GM18526 (cell line): ENCODE data around the gene GIMAP7.

Experiments used
- POLR2A ChIP-seq: IDR thresholded peaks from 3 replicates; pipeline ENCODE4 v1.6.1; 2011; ENCODE audit not compliant: insufficient read length; ENCODE audit errors: extremely low read depth

Gene GIMAP7

GRCh38 chr7:150514748-150515222, at the start of gene GIMAP7:
TSS of gene GIMAP7 (plus strand) at chr7:150514872. CDS start at chr7:150519975, 5,103 bp downstream.
- no peak for TF ChIP-seq POLR2A

GRCh38 chr7:150464962-150465361, 49.7 kb upstream of the GIMAP7 start:
- no peak for TF ChIP-seq POLR2A

- TF ChIP-seq POLR2A, result no peak
These were observed 49.3 kb upstream of the GIMAP7 start for GRCh38 chr7:150465414-150465813.

DNA sequence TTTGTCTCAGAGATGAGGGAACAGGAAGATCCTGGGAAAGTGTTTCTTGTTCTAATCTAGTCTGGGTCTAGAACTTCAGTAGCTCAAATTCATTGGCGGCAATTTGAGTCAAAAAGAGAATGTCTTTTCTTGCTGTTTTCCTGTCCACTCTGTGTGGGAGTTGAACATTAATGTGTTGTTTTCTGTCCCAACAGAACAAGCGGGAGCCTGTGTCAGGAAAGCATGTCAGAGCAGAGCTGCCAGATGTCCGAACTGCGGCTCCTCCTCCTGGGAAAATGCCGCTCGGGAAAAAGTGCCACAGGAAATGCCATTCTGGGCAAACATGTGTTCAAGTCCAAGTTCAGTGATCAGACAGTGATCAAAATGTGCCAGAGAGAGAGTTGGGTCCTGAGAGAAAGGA, 48.2 kb upstream of the GIMAP7 start:
- no peak for TF ChIP-seq POLR2A

DNA sequence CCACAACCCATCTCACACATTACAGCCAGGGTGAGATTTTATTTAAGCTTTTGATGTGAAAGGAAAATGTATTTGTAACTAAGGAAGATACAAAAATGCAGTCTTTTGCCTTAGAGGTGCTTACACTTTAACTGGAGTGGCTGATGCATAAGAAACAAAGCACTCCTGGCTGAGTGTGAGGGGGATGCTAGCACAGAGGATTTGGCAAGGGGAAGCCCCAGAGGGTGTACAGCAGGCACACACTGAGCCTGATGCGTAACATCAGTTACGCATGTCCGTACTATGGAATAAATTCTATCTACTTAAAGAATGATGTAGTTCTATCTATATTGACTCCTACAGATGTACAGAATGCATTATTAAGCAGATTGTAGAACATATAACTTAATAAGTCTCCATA, 46.4 kb upstream of the GIMAP7 start:
- no peak for TF ChIP-seq POLR2A

DNA sequence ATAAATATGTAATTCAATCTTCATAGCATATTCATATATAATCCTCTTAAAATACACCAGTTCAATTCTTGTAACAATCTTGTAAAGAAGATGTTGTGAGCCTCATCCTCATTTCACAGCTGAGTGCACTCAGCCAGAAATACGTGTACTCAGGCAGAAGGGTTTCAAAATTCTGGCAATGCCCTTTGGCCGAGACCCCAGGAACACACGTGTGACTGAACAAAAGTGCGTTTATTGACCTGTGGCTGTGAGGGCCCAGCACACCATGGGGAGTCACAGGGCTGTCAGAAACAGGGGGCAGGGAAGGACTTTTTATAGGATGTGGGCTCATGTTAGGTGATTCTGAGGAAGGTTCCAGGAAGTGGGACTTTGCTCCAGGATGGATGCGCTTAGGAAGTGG, 42.8 kb upstream of the GIMAP7 start:
- TF ChIP-seq POLR2A, result no peak

DNA sequence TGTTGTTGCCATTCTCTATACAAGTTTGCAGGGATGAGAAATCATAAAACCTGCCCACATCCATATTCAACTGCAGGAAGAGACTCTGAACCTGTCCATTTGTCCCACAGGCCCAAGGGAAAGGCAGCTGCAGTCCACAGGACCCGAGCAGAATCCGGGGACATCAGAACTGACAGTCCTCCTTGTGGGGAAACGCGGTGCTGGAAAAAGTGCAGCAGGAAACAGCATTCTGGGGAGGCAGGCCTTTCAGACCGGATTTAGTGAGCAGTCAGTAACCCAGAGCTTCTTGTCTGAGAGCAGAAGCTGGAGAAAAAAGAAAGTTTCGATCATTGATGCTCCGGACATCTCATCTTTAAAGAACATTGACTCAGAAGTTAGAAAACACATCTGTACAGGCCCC, 40.8 kb upstream of the GIMAP7 start:
- no peak for TF ChIP-seq POLR2A

DNA sequence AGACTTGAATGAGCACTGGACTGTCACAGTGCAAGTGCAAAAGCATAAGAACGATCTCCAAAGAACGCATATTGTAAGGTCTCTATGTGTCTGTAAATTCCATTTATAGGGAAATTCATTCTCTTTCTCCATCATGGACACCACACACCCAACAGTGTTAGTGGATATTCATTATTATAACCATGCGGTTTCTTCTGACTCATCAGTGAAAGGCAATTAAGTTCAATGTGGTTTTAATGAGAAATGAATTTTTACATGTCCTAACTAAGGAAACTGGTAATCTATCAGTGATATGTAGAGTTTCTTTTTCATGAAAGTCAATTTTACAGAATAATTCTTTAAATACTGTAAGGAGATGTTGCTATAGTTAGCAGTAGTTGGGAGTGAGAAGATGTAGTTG, 38.4 kb upstream of the GIMAP7 start:
- no peak for TF ChIP-seq POLR2A

DNA sequence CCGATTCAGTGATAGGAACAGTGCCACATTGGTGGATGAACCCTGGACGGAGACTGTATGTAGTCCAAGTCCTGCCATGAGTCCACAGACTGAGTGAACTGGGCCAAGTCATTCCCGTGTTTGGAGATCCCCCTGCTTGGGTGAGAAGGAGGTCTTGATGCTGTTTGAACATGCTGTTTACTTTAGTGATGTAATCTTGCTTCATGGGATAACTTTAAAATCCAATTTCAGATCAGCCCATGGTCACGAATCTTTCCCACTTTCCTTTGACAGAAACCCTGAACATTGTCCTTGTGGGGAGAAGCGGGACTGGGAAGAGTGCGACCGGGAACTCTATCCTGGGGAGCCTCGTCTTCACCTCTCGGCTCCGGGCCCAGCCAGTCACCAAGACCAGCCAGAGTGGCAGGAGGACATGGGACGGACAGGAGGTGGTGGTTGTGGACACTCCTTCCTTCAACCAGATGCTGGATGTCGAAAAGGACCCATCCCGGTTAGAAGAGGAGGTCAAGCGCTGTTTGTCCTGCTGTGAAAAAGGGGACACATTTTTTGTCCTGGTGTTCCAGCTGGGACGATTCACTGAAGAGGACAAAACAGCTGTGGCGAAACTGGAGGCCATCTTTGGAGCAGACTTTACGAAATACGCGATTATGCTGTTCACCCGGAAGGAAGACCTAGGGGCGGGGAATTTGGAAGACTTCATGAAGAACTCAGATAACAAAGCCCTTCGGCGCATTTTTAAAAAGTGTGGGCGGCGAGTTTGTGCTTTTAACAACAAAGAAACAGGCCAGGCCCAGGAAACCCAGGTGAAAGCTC, 37.6 kb upstream of the GIMAP7 start:
- TF ChIP-seq POLR2A, result no peak

- no peak for TF ChIP-seq POLR2A
These were observed 35.5 kb upstream of the GIMAP7 start for GRCh38 chr7:150479023-150479716.

GRCh38 chr7:150481186-150481920, 33.3 kb upstream of the GIMAP7 start:
- no peak for TF ChIP-seq POLR2A

GRCh38 chr7:150481922-150482321, 32.8 kb upstream of the GIMAP7 start:
- TF ChIP-seq POLR2A, result no peak

DNA sequence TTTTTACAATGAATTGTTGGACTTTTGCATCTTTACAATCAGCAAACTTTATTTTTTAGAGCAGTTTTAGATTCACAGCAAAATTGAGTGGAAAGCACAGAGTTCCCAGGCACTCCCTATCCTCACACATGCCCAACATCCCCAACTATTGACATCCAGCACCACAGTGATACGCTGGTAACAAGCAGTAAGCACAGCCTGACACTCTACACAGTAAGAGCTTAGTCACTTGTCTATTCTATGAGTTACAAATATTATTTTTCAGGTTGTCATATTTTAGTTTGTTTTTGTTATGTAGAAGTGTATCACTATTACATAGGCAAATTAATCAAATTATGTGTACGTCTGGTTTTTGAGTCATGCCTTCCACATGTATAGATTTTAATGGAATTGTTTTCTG, 27.0 kb upstream of the GIMAP7 start:
- no peak for TF ChIP-seq POLR2A

DNA sequence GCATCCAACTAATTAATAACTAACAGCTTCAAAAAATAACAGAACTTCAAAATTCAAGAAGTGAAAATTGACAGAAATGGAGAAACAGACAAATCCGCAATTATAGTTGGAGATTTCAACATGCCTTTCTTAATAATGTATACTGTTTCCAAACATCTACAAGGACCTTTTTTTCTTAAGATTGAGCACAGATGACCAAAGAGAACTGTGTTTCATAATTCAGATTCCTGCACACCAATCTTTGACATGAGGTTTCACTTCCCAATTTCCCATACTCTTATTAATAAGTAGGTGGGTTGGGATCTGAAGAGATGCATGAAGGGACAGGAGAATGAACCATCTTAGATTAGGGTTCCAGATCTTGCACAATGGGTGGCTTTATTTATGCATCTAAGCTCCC, 24.9 kb upstream of the GIMAP7 start:
- TF ChIP-seq POLR2A, result no peak

GRCh38 chr7:150502519-150502918, 12.2 kb upstream of the GIMAP7 start:
- no peak for TF ChIP-seq POLR2A

GRCh38 chr7:150503155-150503554, 11.5 kb upstream of the GIMAP7 start:
- no peak for TF ChIP-seq POLR2A
